Measurements from ENCODE around the gene PROM1. TPM values are rescaled to one million over a fixed set of nuclear protein-coding genes. Genes with fewer than 3 reads are reported as not detected.

PROM1 gene
- total RNA-seq, 1 donor from 2014 or later: 30.3 TPM

GRCh38 chr4:16034010-16034748, 49.6 kb downstream of the PROM1 start:
- H3K27ac Mint-ChIP-seq: no peak overlapping the region
- no peaks in the 10 kb centered on the region for H3K27me3 Mint-ChIP-seq
- DNase-seq (ENCODE audit: extremely low spot score, unreplicated experiment): no peak
- H3K9me3 Mint-ChIP-seq: no peaks in the 10 kb centered on the region
- H3K4me1 Mint-ChIP-seq (ENCODE audit: unreplicated experiment): peaks cover 13% of the 10 kb centered on the region
- TF ChIP-seq, protein P1, sequence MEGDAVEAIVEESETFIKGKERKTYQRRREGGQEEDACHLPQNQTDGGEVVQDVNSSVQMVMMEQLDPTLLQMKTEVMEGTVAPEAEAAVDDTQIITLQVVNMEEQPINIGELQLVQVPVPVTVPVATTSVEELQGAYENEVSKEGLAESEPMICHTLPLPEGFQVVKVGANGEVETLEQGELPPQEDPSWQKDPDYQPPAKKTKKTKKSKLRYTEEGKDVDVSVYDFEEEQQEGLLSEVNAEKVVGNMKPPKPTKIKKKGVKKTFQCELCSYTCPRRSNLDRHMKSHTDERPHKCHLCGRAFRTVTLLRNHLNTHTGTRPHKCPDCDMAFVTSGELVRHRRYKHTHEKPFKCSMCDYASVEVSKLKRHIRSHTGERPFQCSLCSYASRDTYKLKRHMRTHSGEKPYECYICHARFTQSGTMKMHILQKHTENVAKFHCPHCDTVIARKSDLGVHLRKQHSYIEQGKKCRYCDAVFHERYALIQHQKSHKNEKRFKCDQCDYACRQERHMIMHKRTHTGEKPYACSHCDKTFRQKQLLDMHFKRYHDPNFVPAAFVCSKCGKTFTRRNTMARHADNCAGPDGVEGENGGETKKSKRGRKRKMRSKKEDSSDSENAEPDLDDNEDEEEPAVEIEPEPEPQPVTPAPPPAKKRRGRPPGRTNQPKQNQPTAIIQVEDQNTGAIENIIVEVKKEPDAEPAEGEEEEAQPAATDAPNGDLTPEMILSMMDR (conservative IDR thresholded peaks at IDR 0.05): no peak
- H3K36me3 Mint-ChIP-seq: peaks cover 4% of the 10 kb centered on the region
- no peak overlapping the region for H3K4me3 Mint-ChIP-seq

- H3K27me3 Mint-ChIP-seq: no peaks in the 10 kb centered on the region
These were observed 51.4 kb downstream of the PROM1 start for GRCh38 chr4:16032396-16032770.

GRCh38 chr4:16031546-16032395, 52.1 kb downstream of the PROM1 start:
- H3K4me1 Mint-ChIP-seq (ENCODE audit: unreplicated experiment): peaks cover 17% of the 10 kb centered on the region

More at GRCh38 chr4:16032396-16032770, 51.4 kb downstream of the PROM1 start:
- no peak for DNase-seq (ENCODE audit: extremely low spot score, unreplicated experiment)
- no peak overlapping the region for H3K27ac Mint-ChIP-seq
- H3K9me3 Mint-ChIP-seq: no peaks in the 10 kb centered on the region
- H3K36me3 Mint-ChIP-seq: no peaks in the 10 kb centered on the region
- H3K4me3 Mint-ChIP-seq: no peak overlapping the region
- TF ChIP-seq, protein P1 (conservative IDR thresholded peaks at IDR 0.05): no peak
- peaks cover 17% of the 10 kb centered on the region for H3K4me1 Mint-ChIP-seq (ENCODE audit: unreplicated experiment)

DNA sequence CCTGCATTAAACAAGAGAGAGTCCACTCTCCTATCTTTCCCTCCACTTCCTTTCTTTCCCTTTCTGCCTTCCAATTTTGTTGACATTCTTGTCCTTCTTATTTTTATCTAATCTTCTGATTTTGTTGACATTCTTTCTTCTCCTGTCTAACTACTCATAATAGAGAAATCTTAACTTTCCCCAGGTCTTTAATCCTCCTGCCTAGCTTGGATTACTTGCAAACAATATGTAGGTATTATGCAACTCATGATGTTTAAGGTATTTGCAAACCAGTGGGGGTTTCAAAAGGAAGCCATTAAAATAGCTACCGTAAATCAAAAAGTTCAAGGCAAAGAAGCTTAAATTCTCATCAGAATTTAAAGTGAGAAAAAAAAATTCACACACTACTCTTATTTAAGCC, 53.9 kb downstream of the PROM1 start:
- H3K9me3 Mint-ChIP-seq: no peaks in the 10 kb centered on the region
- no peaks in the 10 kb centered on the region for H3K27me3 Mint-ChIP-seq
- DNase-seq (ENCODE audit: extremely low spot score, unreplicated experiment): no peak
- H3K4me1 Mint-ChIP-seq (ENCODE audit: unreplicated experiment): peaks cover 17% of the 10 kb centered on the region
- H3K4me3 Mint-ChIP-seq: no peak overlapping the region
- no peaks in the 10 kb centered on the region for H3K36me3 Mint-ChIP-seq
- TF ChIP-seq, protein P1 (conservative IDR thresholded peaks at IDR 0.05): no peak
- no peak overlapping the region for H3K27ac Mint-ChIP-seq

More at GRCh38 chr4:16031546-16032395, 52.1 kb downstream of the PROM1 start:
- no peaks in the 10 kb centered on the region for H3K27me3 Mint-ChIP-seq
- H3K27ac Mint-ChIP-seq: no peak overlapping the region
- H3K4me3 Mint-ChIP-seq: no peak overlapping the region
- H3K9me3 Mint-ChIP-seq: no peaks in the 10 kb centered on the region
- no peak for DNase-seq (ENCODE audit: extremely low spot score, unreplicated experiment)
- TF ChIP-seq, protein P1 (conservative IDR thresholded peaks at IDR 0.05): no peak
- H3K36me3 Mint-ChIP-seq: no peaks in the 10 kb centered on the region

DNA sequence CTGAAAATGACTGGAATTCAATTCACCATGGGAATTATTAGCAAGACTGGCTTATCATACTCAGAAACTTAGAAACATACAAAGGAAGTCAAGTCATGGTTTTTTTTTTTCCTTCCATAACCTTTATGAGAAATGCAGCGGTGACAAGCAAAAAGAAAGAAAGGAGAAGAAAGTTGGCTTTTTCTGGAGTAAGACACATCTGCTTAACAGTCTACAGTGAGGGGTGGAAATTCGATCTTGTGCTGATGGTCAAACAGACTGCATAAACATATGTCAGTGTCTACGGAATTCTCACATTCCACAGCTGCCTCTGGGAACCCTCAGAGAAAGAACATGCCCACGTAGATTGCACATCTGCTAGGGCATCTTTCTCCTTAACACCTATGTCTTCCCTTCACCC, 54.6 kb downstream of the PROM1 start:
- Mint-ChIP-seq H3K36me3 (no peaks in the 10 kb centered on the region), H3K27me3 (no peaks in the 10 kb centered on the region), H3K9me3 (no peaks in the 10 kb centered on the region), H3K4me3 (no peak overlapping the region), H3K4me1 (ENCODE audit: unreplicated experiment) (peaks cover 12% of the 10 kb centered on the region), H3K27ac (no peak overlapping the region)
- no peak for DNase-seq (ENCODE audit: extremely low spot score, unreplicated experiment)
- TF ChIP-seq, protein P1 (conservative IDR thresholded peaks at IDR 0.05): no peak
